PC-3 (cell line): ENCODE measurements around the gene FCN3. TPM values are rescaled to one million over a fixed set of nuclear protein-coding genes. Genes with fewer than 3 reads are reported as not detected.
"Not testable (repeated sequence)": the region's sequence is repeated elsewhere in the genome, so short reads cannot be mapped to it uniquely, and the experiment has no call there.

ENCODE experiments used
- ATAC-seq: fragments of 200-7000 bp; cut with Tn5 transposase; 2 replicates; pipeline ENCODE4 v1.9.1; 2020; ENCODE audit warnings: mild to moderate bottlenecking, moderate library complexity
- BruUV-seq: library from RNA; stranded (reverse); fragments of 400-500 nt; replicated peaks from 2 replicates; lab custom pipeline; 2021; lab: Mats Ljungman, UMichigan
- CTCF ChIA-PET: fragments of 300-600 bp; sonication (Branson Sonifier 250); formaldehyde crosslinking; loops from one replicate; lab custom pipeline; 2022; ENCODE audit warnings: antibody characterized with exemption; lab: Charles Lee
- POLR2A ChIA-PET: fragments of 300-600 bp; sonication (Branson Sonifier 250); formaldehyde crosslinking; loops from one replicate; lab custom pipeline; 2022; ENCODE audit warnings: antibody characterized with exemption; ENCODE audit not compliant: unreplicated experiment; lab: Charles Lee
- DNase-seq: peaks from one replicate; pipeline ENCODE4 v3.0.0-alpha.2; 2015
- H2AFZ ChIP-seq: fragments of 300-600 bp; sonication (generic); 2 replicates; pipeline ENCODE4 v1.6.0; 2016; ENCODE audit warnings: antibody characterized with exemption, low read length
- H3F3A ChIP-seq: fragments of 300-600 bp; sonication (generic); one replicate; pipeline ENCODE4 v1.6.0; 2017; ENCODE audit warnings: antibody characterized with exemption, low read length, control low read depth, mild to moderate bottlenecking; ENCODE audit not compliant: unreplicated experiment
- H3K27ac ChIP-seq: fragments of 300-600 bp; sonication (generic); 2 replicates; pipeline ENCODE4 v1.5.1; 2016; ENCODE audit warnings: mild to moderate bottlenecking, low read length
- H3K27me3 ChIP-seq: fragments of 300-600 bp; sonication (generic); 2 replicates; pipeline ENCODE4 v1.6.1; 2016; ENCODE audit warnings: low read length, mixed read lengths
- H3K36me3 ChIP-seq: fragments of 300-600 bp; sonication (generic); 2 replicates; pipeline ENCODE4 v1.6.1; 2016; ENCODE audit warnings: low read depth, mixed run types, low read length, mixed read lengths
- H3K4me1 ChIP-seq: fragments of 300-600 bp; sonication (generic); 2 replicates; pipeline ENCODE4 v1.5.1; 2016; ENCODE audit warnings: low read length; ENCODE audit not compliant: insufficient read depth
- H3K4me2 ChIP-seq: fragments of 300-600 bp; sonication (generic); 2 replicates; pipeline ENCODE4 v1.6.0; 2016; ENCODE audit warnings: low read length
- H3K4me3 ChIP-seq: fragments of 300-600 bp; sonication (generic); 2 replicates; pipeline ENCODE4 v1.5.1; 2016; ENCODE audit warnings: mild to moderate bottlenecking, low read length, mixed read lengths
- H3K79me2 ChIP-seq: fragments of 300-600 bp; sonication (generic); 2 replicates; pipeline ENCODE4 v1.6.1; 2017; ENCODE audit warnings: low read length, mixed read lengths
- H3K9ac ChIP-seq: fragments of 300-600 bp; sonication (generic); 2 replicates; pipeline ENCODE4 v1.6.0; 2016; ENCODE audit warnings: mild to moderate bottlenecking, low read length
- H3K9me2 ChIP-seq: fragments of 300-600 bp; sonication (generic); replicated peaks from 2 replicates; pipeline ENCODE4 v1.6.1; 2016; ENCODE audit warnings: mixed run types, low read length, mixed read lengths
- H3K9me3 ChIP-seq: fragments of 300-600 bp; sonication (generic); 2 replicates; pipeline ENCODE4 v1.6.1; 2016; ENCODE audit warnings: low read length, mixed read lengths
- H4K20me1 ChIP-seq: fragments of 300-600 bp; sonication (generic); 2 replicates; pipeline ENCODE4 v1.6.1; 2016; ENCODE audit warnings: low read length, mixed read lengths
- EZH2 ChIP-seq: fragments of 300-600 bp; sonication (generic); IDR thresholded peaks from one replicate; pipeline ENCODE4 v1.6.1; 2017; ENCODE audit warnings: antibody characterized with exemption, mild to moderate bottlenecking, low read length; ENCODE audit not compliant: unreplicated experiment
- EZH2phosphoT487 ChIP-seq: fragments of 300-600 bp; sonication (generic); IDR thresholded peaks from 2 replicates; pipeline ENCODE4 v1.6.1; 2018; ENCODE audit warnings: mild to moderate bottlenecking, antibody characterized with exemption, low read length, borderline replicate concordance
- intact Hi-C: fragments of 100-400 bp; cut with micrococcal nuclease; formaldehyde crosslinking; loops from 2 replicates; pipeline ENCODE4 v1.9.0; 2023
- total RNA-seq: library from RNA; depleted of rRNA; stranded (reverse); fragments of >200 nt; gene quantifications from 2 replicates; pipeline ENCODE4 v1.2.3, GENCODE V29; 2014
- TF ChIP-seq, protein P1 (sequence below): fragments of 300-600 bp; sonication (generic); conservative IDR thresholded peaks from 2 replicates; pipeline ENCODE4 v1.5.1; 2017; ENCODE audit warnings: antibody characterized with exemption, low read depth, mild to moderate bottlenecking, low read length

FCN3 gene
- total RNA-seq, 1 experiment from 2014 or later: not detected

GRCh38 chr1:27391511-27392095, 17.0 kb upstream of the FCN3 start:
- no peak for TF ChIP-seq EZH2
- no peak for TF ChIP-seq EZH2phosphoT487
- TF ChIP-seq, protein P1, sequence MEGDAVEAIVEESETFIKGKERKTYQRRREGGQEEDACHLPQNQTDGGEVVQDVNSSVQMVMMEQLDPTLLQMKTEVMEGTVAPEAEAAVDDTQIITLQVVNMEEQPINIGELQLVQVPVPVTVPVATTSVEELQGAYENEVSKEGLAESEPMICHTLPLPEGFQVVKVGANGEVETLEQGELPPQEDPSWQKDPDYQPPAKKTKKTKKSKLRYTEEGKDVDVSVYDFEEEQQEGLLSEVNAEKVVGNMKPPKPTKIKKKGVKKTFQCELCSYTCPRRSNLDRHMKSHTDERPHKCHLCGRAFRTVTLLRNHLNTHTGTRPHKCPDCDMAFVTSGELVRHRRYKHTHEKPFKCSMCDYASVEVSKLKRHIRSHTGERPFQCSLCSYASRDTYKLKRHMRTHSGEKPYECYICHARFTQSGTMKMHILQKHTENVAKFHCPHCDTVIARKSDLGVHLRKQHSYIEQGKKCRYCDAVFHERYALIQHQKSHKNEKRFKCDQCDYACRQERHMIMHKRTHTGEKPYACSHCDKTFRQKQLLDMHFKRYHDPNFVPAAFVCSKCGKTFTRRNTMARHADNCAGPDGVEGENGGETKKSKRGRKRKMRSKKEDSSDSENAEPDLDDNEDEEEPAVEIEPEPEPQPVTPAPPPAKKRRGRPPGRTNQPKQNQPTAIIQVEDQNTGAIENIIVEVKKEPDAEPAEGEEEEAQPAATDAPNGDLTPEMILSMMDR: no peak
- peak overlapping the region; percentile 72 for H2AFZ ChIP-seq
- H3K36me3 ChIP-seq: no peaks in the 10 kb centered on the region
- no peaks in the 10 kb centered on the region for H3K9me3 ChIP-seq
- H3K27ac ChIP-seq: peak overlapping the region; percentile 23; the same call in 1 of the 2 replicates
- H3K9me2 ChIP-seq: no peaks in the 10 kb centered on the region
- no peaks in the 10 kb centered on the region for H4K20me1 ChIP-seq
- ATAC-seq: peak; percentile 7; the same call in 1 of the 2 replicates
- no TSS peak for BruUV-seq
- CTCF ChIA-PET: interaction anchor here (1.0 to 1.2 kb wide), 3 partner anchors 25 to 214 kb away, joined by 3 to 5 read pairs (median 5); partner anchors contain the start of gene MAP3K6
- intact Hi-C loops: loop anchor here (1.0 kb wide), 2 partner anchors 92 to 215 kb away; no protein-coding TSS in a partner anchor
- DNase-seq: peak; percentile 48
- POLR2A ChIA-PET: no interaction called here
- peaks cover 25% of the 10 kb centered on the region for H3K4me1 ChIP-seq
- peak overlapping the region; percentile 100 for H3K4me3 ChIP-seq
- no peaks in the 10 kb centered on the region for H3K27me3 ChIP-seq
- H3K4me2 ChIP-seq: peak overlapping the region; percentile 99
- peaks cover 3% of the 10 kb centered on the region for H3F3A ChIP-seq
- peaks cover 20% of the 10 kb centered on the region for H3K79me2 ChIP-seq
- peak overlapping the region; percentile 59 for H3K9ac ChIP-seq

DNA sequence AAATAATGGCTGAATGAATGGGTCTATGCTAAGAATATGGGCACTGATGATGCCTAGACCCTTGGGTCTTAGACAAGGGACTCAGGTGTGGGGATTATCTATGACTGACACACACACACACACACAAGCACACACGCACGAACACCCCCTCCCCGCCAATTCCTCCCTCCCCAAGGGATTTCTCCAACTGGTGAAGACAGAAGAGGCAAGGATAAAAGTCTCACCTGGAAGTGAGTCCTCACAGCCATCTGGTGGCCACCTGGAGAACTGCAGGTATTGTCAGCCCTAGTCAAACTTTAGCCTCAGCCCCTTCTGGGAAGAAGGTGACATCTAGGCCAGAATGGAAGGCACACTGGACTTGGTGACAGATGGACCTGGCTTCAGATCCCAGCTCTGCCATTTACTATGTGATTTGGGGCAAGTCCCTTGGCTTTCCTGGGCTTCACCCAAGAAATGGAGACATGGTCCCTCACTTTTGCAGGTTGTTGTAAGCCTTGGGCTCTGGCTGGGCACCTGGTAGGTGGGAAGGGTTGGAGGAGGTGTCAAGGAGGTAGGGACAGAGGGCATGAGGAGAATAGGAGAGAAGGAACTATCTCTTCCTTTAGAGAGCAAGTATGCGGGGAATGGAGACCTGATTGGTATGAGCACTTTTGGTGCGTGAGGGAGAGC, 13.8 kb upstream of the FCN3 start:
- Histone ChIP-seq H3K9me2 (no peaks in the 10 kb centered on the region), H3K9me3 (no peaks in the 10 kb centered on the region), H3K4me1 (peaks cover 11% of the 10 kb centered on the region), H3K27ac (no peak overlapping the region), H3F3A (no peaks in the 10 kb centered on the region), H3K9ac (no peak overlapping the region), H4K20me1 (no peaks in the 10 kb centered on the region), H3K36me3 (no peaks in the 10 kb centered on the region), H3K27me3 (no peaks in the 10 kb centered on the region), H3K4me3 (no peak overlapping the region), H3K4me2 (no peak overlapping the region), H3K79me2 (peaks cover 10% of the 10 kb centered on the region), H2AFZ (no peak overlapping the region)
- intact Hi-C loops: loop anchor here (1.0 to 2.0 kb wide), 2 partner anchors 24 to 87 kb away; no protein-coding TSS in a partner anchor
- ATAC-seq: peak; percentile 29
- ChIA-PET POLR2A (no interaction called here), CTCF (interaction anchor here (1.0 kb wide), 1 partner anchor 88 kb away, joined by 3 read pairs; no protein-coding TSS in a partner anchor)
- TF ChIP-seq EZH2phosphoT487: no peak
- TF ChIP-seq, protein P1: peak; percentile 94
- no TSS peak for BruUV-seq
- DNase-seq: peak; percentile 85

DNA sequence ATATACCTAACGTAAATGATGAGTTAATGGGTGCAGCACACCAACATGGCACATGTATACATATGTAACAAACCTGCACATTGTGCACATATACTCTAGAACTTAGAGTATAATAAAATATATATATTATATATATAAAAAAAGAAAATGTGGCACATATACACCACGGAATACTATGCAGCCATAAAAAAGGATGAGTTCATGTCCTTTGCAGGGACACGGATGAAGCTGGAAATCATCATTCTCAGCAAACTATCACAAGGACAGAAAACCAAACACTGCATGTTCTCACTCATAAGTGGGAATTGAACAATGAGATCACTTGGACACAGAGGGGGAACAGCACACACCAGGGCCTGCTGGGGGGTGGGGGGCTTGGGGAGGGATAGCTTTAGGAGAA, 10.2 kb upstream of the FCN3 start:
- ATAC-seq, H3K4me2 ChIP-seq, H3K4me1 ChIP-seq, intact Hi-C loops, H3K4me3 ChIP-seq, DNase-seq, H2AFZ ChIP-seq, CTCF ChIA-PET, H3K79me2 ChIP-seq, BruUV-seq, H4K20me1 ChIP-seq, H3K9me2 ChIP-seq, H3F3A ChIP-seq, H3K27me3 ChIP-seq, H3K27ac ChIP-seq, POLR2A ChIA-PET, H3K9me3 ChIP-seq, H3K36me3 ChIP-seq, H3K9ac ChIP-seq: not testable (repeated sequence)
